Stimulated activated CD8-positive, alpha-beta memory T cell treated with anti-CD3 and anti-CD28 coated beads, Interleukin-15, amount 100 ng/mL, for 4 hours (primary cell): ENCODE measurements around the gene CHMP1A.
A peak's percentile ranks its signal among the peaks of the same experiment; 100 is the strongest.

Experiments used
- DNase-seq, 2 donors: peaks; one replicate each; pipeline ENCODE4 v3.0.0-alpha.2; 2020; ENCODE audit warnings: low read depth in 2 of 2

CHMP1A gene

GRCh38 chr16:89605186-89605970 is 52.1 kb downstream of the CHMP1A start:
- no peak for DNase-seq

GRCh38 chr16:89604764-89605163 is 52.7 kb downstream of the CHMP1A start:
- no peak for DNase-seq

GRCh38 chr16:89602952-89603590 is 54.4 kb downstream of the CHMP1A start:
- no peak for DNase-seq

GRCh38 chr16:89602273-89602951 is 55.1 kb downstream of the CHMP1A start:
- DNase-seq: peak; percentile 58 to 60

- no peak for DNase-seq
Observed at GRCh38 chr16:89601906-89602272, 55.6 kb downstream of the CHMP1A start.

GRCh38 chr16:89600956-89601355 is 56.6 kb downstream of the CHMP1A start:
- no peak for DNase-seq

- DNase-seq: no peak
Observed at GRCh38 chr16:89600427-89600826, 57.1 kb downstream of the CHMP1A start.

GRCh38 chr16:89599902-89600301 is 57.6 kb downstream of the CHMP1A start:
- no peak for DNase-seq

GRCh38 chr16:89599451-89599858 is 58.1 kb downstream of the CHMP1A start:
- no peak for DNase-seq

GRCh38 chr16:89598199-89598598 is 59.3 kb downstream of the CHMP1A start:
- DNase-seq: no peak

GRCh38 chr16:89596957-89597649 is 60.4 kb downstream of the CHMP1A start:
- DNase-seq: no peak

- DNase-seq: no peak
Observed at GRCh38 chr16:89596061-89596689, 61.3 kb downstream of the CHMP1A start.

- DNase-seq: no peak
Observed at GRCh38 chr16:89595330-89596060, 62.0 kb downstream of the CHMP1A start.
